GM10248 (cell line): ENCODE data around the gene SYTL1.

Experiments used
- CTCF ChIA-PET: fragments of 300-600 bp; sonication (Branson Sonifier 250); formaldehyde crosslinking; extraction: SDS; loops from one replicate; lab custom pipeline; 2021; ENCODE audit warnings: antibody characterized with exemption; lab: Yijun Ruan, JAX
- POLR2A ChIA-PET: fragments of 350-650 bp; sonication (Branson Sonifier 250); formaldehyde crosslinking; extraction: SDS; loops from one replicate; lab custom pipeline; 2020; ENCODE audit warnings: antibody characterized with exemption; lab: Yijun Ruan, JAX
- DNase-seq: peaks from one replicate; pipeline ENCODE4 v3.0.0; 2012; ENCODE audit errors: extremely low spot score
- CTCF ChIP-seq: IDR thresholded peaks from 2 replicates; pipeline ENCODE4 v1.5.1; 2012; ENCODE audit warnings: mild to moderate bottlenecking, low read depth; ENCODE audit errors: extremely low read depth, missing control alignments, control extremely low read depth

The SYTL1 gene

GRCh38 chr1:27400082-27400962 is 58.5 kb downstream of the SYTL1 start:
- DNase-seq, result no peak
- ChIA-PET CTCF (interaction anchor here (1.0 to 14.3 kb wide), 4 partner anchors 14 to 355 kb away, joined by 3 to 324 read pairs (median 18); no protein-coding TSS in a partner anchor), POLR2A (interaction anchor here (0.6 kb wide), 1 partner anchor 198 kb away, joined by 3 read pairs; no protein-coding TSS in a partner anchor)
- TF ChIP-seq CTCF, result no peak

GRCh38 chr1:27400963-27401341 is 59.1 kb downstream of the SYTL1 start:
- ChIA-PET CTCF (interaction anchor here (1.0 to 14.3 kb wide), 6 partner anchors 11 to 355 kb away, joined by 3 to 324 read pairs (median 8); no protein-coding TSS in a partner anchor), POLR2A (no interaction called here)
- no peak for TF ChIP-seq CTCF
- no peak for DNase-seq

- TF ChIP-seq CTCF, result peak; percentile 44
- DNase-seq, result no peak
- ChIA-PET CTCF (interaction anchor here (0.9 to 14.3 kb wide), 17 partner anchors 7 to 260 kb away, joined by 3 to 324 read pairs (median 4); partner anchors contain the start of genes MAP3K6 and WASF2), POLR2A (no interaction called here)
Observed at GRCh38 chr1:27402349-27402754, 60.5 kb downstream of the SYTL1 start.

GRCh38 chr1:27403065-27403726 is 61.4 kb downstream of the SYTL1 start:
- POLR2A ChIA-PET, result no interaction called here
- TF ChIP-seq CTCF, result peak; percentile 46
- CTCF ChIA-PET, result interaction anchor here (1.1 to 14.3 kb wide), 15 partner anchors 8 to 259 kb away, joined by 3 to 324 read pairs (median 4); partner anchors contain the start of genes MAP3K6 and WASF2
- no peak for DNase-seq
